Germinal center (tissue), 1 donor: ENCODE data around the gene HSPB2.
"Not testable (repeated sequence)": the region's sequence is repeated elsewhere in the genome, so short reads cannot be mapped to it uniquely, and the experiment has no call there.

Source experiments
- DNase-seq: peaks from one replicate; pipeline ENCODE4 v3.0.0; 2012; ENCODE audit warnings: mixed read lengths, low spot score

The HSPB2 gene

GRCh38 chr11:111912535-111912934 is at the start of gene HSPB2:
TSS of gene HSPB2 (plus strand) at chr11:111912734. CDS start at chr11:111912830, 96 bp downstream.
- DNase-seq = no peak

- DNase-seq = no peak
Observed at GRCh38 chr11:111870113-111870512, 42.4 kb upstream of the HSPB2 start.

- no peak for DNase-seq
Observed at GRCh38 chr11:111870522-111870885, 42.0 kb upstream of the HSPB2 start.

GRCh38 chr11:111870886-111871692 is 41.4 kb upstream of the HSPB2 start, which contains the start of gene ALG9:
TSS of gene ALG9 (minus strand) at chr11:111871581. CDS start at chr11:111871482, 99 bp downstream.
- peak; percentile 83 for DNase-seq

- no peak for DNase-seq
Observed at GRCh38 chr11:111871693-111872161, 40.8 kb upstream of the HSPB2 start.

DNA sequence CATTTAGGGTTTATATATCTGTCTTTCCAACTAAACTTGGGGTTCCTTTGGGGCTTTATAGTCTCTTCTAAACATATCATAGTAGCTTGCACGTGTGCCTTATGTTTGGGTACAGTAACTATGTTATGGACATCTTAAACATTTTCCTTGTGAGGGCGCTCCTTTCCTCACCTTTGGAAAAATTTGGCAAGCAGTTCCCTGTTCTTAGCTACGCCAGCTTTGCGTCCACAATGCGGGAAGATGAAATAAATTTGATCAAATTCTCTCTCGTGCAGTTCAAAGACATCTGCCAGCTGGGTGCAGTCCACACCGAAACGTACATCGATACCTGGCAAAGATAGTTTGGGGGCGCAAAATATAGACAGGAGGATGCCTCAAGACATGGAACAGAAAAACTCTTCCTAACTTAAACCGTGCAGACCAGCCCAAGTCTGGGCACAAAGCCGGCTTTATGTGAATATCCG is 34.1 kb upstream of the HSPB2 start:
- no peak for DNase-seq

DNA sequence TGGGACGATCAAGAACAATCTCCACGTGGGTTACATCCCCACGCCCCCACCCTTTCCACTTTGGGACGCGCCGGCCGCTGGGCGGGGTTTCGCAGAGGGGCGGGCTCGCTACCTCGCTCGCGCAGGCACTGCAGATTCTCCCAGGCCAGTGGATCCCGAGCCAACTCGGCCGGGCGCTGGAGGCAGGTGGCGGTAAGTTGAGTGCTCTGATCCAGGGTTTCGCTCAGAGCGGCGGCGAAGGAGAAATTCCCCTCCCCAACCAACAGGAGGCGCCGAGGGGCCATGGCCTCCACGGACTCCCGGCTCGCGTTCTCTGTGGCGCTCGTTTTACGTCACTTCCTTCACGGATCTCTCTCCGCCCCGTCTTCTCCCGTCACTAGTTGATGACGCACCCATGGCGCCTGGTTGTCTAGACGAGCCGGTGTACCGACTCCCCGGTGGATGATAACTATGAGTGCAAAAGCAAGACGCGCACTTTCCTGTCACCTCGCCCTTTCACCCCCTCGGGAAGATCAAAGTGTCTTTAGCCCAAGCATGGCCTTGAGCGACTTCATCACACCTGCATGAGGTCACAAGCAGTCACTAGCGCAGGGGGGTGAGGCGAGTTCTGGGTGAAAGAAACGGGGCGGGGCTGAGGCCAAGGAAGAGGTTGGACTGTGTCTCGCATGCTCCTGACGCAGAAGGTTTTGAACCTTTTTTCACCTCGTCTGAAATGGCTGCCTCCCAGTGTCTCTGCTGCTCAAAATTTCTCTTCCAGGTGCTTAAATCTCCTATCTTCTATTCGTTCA is 33.5 kb upstream of the HSPB2 start, which contains the start of the genes CFAP68 and FDXACB1:
TSS of gene CFAP68 (plus strand) at position 693 of the 788 bp plus-strand sequence. CDS start at position 713, 20 bp downstream.
TSS of gene FDXACB1 (minus strand) at position 317 of the 788 bp plus-strand sequence. CDS start at position 284, 33 bp downstream.
- peak; percentile 94 for DNase-seq

GRCh38 chr11:111879637-111879960 is 32.9 kb upstream of the HSPB2 start:
- DNase-seq = no peak

GRCh38 chr11:111882202-111882601 is 30.3 kb upstream of the HSPB2 start:
- DNase-seq = no peak

DNA sequence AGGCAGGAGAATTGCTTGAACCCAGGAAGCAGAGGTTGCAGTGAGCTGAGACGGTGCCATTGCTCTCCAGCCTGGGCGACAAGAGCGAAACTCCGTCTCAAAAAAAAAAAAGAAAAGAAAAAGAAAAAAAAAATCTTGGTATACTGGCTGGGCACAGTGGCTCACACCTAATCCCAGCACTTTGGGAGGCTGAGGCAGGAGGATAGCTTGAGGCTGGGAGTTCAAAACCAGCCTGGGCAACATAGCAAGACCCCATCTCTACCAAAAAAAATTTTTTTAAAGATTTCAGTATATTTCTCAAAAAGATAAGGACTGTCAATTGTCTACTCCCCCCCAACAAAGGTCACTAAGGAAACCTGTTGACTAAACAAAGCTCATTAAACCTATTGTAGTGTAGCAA is 27.5 kb upstream of the HSPB2 start:
- DNase-seq = not testable (repeated sequence)

DNA sequence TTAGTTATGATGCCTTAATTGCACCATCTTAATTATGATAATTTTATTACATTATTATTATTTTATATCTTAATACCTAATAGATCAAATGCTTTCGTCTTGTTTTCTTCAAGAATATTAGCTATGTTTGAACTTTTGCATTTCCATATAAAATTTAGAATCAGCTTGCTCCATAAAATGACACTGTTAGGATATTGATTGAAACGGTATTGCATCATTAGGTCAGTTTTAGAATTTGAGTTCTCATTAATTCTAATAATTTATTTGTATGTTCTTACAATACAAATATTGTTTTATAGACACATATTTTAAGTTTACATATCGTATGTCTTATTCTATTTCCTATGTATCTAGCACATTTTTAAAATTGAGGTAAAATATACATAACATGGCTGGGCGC is 26.5 kb upstream of the HSPB2 start:
- DNase-seq = no peak

- no peak for DNase-seq
Observed at GRCh38 chr11:111886844-111887243, 25.7 kb upstream of the HSPB2 start.

GRCh38 chr11:111905411-111905810 is 7.1 kb upstream of the HSPB2 start:
- DNase-seq = no peak

GRCh38 chr11:111906680-111907079 is 5.9 kb upstream of the HSPB2 start:
- DNase-seq = no peak

DNA sequence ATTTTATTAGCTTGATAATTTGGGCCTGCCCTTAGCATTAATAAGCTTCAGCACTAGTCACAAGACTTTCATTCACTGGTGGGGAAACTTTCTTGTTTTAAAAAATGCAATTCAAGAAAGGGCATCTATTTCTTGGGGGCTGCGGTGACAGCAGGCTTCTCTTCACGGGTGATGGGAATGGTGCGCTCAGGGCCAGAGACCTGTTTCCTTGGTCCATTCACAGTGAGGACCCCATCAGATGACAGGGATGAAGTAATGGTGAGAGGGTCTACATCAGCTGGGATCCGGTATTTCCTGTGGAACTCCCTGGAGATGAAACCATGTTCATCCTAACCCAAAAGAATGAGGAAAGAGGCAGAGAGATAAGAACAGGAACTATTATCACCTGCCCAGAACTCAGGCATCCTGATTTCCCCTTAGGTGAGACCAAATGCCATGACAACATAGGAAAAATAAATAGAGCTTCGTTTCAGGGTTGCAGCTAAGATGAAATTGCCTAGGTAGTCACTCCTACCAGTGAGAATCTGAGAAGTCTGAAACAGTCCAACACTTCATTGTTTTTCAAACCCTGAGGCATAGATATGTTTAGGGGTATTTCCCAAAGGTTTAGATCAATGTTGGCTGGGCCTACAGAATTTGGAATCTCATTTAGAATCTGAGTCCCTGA is 3.8 kb upstream of the HSPB2 start:
- DNase-seq = no peak

- DNase-seq = no peak
Observed at GRCh38 chr11:111909378-111909777, 3.2 kb upstream of the HSPB2 start.

DNA sequence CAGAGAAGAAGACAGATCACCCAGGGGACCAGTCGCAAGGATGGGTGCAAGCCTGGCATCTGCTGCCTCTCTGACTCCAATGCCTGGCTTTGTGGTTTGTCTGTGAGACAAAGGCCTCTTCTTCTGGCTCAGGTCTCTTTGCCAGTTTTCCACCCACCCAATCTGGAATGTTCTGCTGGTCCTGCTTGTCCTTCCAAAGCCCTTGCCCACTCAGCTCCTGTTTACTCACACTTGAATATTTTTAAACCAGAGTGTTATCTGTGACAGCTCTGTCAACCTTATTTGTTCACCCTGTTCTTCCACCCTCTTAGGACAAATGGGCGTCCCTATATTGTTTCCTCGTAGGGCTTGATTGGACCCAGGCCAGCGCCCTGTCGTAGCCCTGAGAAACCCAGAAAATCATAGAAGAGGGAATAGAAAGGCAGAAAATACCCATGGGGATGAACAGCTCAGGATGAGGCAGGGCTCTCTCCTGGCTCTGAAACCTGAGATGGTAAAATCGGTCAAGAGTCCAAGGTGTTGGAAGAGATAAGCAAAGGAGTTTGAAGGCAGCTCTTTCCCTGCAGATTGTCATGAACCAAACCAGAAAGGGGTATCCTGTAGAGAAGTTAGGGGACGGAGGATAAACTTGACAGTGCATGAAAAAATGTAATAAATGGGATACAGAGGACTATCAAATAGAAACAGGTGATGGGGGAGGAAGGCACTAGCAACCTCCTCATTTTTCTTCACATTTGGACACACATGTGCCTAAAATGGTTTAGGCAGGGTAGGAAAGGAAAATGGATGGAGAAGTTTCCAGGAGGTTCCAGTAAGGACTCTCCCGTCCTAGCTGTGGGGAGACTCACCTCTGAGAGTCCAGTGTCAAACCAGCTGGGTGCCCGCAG is 1.6 kb upstream of the HSPB2 start:
- DNase-seq = no peak

- DNase-seq = no peak
Observed at GRCh38 chr11:111911563-111912401, 752 bp upstream of the HSPB2 start, which contains the start of gene CRYAB. TSS of gene CRYAB (minus strand) at chr11:111911770. CDS start at chr11:111911724, 46 bp downstream.

DNA sequence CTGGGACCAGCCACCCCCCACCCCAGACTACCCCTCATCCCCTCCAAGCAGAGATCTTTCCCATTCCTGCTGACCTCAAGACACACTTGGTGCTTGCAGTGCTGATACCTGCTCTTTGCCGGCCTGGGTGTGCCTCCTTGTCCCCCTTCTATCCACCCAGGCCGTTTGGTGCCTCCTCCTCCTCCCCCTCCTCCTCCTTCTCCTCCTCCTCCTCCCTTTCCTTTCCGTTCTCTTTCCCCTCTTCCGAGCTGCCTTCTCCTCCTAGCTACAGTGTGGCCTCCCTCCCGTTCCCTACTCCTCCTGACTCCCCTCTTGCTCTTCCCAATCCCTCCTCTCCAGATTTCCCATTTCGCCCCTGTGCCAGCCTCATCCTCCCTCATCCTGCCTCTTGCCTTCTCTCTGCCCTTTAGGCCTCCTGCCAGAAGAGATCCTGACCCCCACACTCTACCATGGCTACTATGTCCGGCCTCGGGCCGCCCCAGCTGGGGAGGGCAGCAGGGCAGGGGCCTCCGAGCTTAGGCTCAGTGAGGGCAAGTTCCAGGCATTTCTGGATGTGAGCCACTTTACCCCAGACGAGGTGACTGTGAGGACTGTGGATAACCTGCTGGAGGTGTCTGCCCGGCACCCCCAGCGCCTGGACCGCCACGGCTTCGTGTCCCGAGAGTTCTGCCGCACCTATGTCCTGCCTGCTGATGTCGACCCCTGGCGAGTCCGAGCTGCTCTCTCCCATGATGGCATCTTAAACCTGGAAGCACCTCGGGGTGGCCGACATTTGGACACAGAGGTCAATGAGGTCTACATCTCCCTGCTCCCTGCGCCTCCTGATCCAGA is 712 bp downstream of the HSPB2 start:
- DNase-seq = no peak
